Esophagus squamous epithelium (tissue), 5 donors: Measurements from ENCODE around the gene NCSTN. TPM values are rescaled to one million over a fixed set of nuclear protein-coding genes. Genes with fewer than 3 reads are reported as not detected.

Experiments used
- DNase-seq: peaks from one replicate; lab custom pipeline; 2025; lab: John Stamatoyannopoulos, UW
- H3K27ac ChIP-seq, 4 donors: fragments of 200-600 bp; sonication (generic); one replicate each; pipeline ENCODE4 v1.5.1; 2016 to 2019; ENCODE audit warnings: mild to moderate bottlenecking in 1 of 4
- H3K27me3 ChIP-seq, 4 donors: fragments of 200-600 bp; sonication (generic); 1 replicate in 3 of 4; 2 replicates in 1 of 4; pipeline versions ENCODE4 v1.5.1 to v1.6.0; 2017 to 2021; ENCODE audit warnings: antibody characterized with exemption in 1 of 4
- H3K36me3 ChIP-seq, 3 donors: fragments of 200-600 bp; sonication (generic); one replicate each; pipeline ENCODE4 v1.5.1; 2016 to 2019
- H3K4me1 ChIP-seq, 3 donors: fragments of 200-600 bp; sonication (generic); one replicate each; pipeline ENCODE4 v1.5.1; 2017 to 2019
- H3K4me3 ChIP-seq, 4 donors: fragments of 200-600 bp; sonication (generic); 1 replicate in 3 of 4; 2 replicates in 1 of 4; pipeline ENCODE4 v1.5.1; 2016 to 2019; ENCODE audit warnings: mild to moderate bottlenecking in 2 of 4, moderate library complexity in 1 of 4
- H3K9me3 ChIP-seq, 3 donors: fragments of 200-600 bp; sonication (generic); one replicate each; pipeline ENCODE4 v1.5.1; 2016 to 2019
- POLR2A ChIP-seq, 4 donors: fragments of 450-650 bp; IDR thresholded peaks; one replicate each; pipeline ENCODE4 v1.6.1; 2017; ENCODE audit warnings: antibody characterized with exemption in 4 of 4, mild to moderate bottlenecking in 4 of 4, moderate library complexity in 3 of 4
- WGBS, 2 donors: methylation state at CpG; one replicate each; pipeline ENCODE4 v1.1.5; 2018; 5-methylcytosine and 5-hydroxymethylcytosine counted together
- intact Hi-C: fragments of 100-400 bp; cut with DNase I; formaldehyde crosslinking; loops from one replicate; pipeline ENCODE4 v1.15.0; 2022
- total RNA-seq, 4 donors: library from RNA; depleted of rRNA; stranded (reverse); fragments of >200 nt; gene quantifications; one replicate each; pipeline ENCODE4 v1.1.0, GENCODE V29; 2016
- TF ChIP-seq, protein P1 (sequence below), 6 experiments: fragments of 450-650 bp in 4 of 6; fragments of 200-600 bp in 2 of 6; sonication (generic) in 2 of 6; IDR thresholded peaks; one replicate each; pipeline ENCODE4 v1.5.1; 2016 to 2019; ENCODE audit warnings: antibody characterized with exemption in 6 of 6, mild to moderate bottlenecking in 4 of 6, moderate library complexity in 4 of 6
- donor health status: DM: yes; HTN: yes; CAD: no.

Gene NCSTN
- total RNA-seq, 4 donors from 2014 or later, result 40.2 to 57.6 (median 49.8) TPM

DNA sequence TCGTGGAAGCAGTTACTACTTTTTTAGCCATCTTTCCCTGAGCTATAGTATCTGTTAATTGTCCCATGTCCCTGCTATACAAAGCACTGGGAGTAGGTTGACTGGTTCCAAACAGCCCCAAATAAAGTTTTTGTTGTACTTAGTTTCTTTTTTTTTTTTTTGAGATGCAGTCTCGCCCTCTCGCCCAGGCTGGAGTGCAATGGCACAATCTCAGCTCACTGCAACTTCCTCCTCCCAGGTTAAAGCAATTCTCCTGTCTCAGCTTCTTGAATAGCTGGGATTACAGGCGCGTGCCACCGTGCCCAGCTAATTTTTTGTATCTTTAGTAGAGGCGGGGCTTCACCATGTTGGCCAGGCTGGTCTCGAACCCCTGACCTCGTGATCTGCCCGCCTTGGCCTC lies 3.3 kb downstream of the NCSTN start:
- TF ChIP-seq, protein P1, sequence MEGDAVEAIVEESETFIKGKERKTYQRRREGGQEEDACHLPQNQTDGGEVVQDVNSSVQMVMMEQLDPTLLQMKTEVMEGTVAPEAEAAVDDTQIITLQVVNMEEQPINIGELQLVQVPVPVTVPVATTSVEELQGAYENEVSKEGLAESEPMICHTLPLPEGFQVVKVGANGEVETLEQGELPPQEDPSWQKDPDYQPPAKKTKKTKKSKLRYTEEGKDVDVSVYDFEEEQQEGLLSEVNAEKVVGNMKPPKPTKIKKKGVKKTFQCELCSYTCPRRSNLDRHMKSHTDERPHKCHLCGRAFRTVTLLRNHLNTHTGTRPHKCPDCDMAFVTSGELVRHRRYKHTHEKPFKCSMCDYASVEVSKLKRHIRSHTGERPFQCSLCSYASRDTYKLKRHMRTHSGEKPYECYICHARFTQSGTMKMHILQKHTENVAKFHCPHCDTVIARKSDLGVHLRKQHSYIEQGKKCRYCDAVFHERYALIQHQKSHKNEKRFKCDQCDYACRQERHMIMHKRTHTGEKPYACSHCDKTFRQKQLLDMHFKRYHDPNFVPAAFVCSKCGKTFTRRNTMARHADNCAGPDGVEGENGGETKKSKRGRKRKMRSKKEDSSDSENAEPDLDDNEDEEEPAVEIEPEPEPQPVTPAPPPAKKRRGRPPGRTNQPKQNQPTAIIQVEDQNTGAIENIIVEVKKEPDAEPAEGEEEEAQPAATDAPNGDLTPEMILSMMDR (IDR thresholded peaks at IDR 0.05), result no peak
- TF ChIP-seq POLR2A (IDR thresholded peaks at IDR 0.05), result no peak
- Histone ChIP-seq H3K36me3 (peaks cover 7 to 68% (median 35%) of the 10 kb centered on the region in 3 donors), H3K9me3 (no peaks in the 10 kb centered on the region), H3K4me3 (no peak overlapping the region), H3K27ac (no peak overlapping the region), H3K4me1 (peaks cover 0 to 49% (median 8%) of the 10 kb centered on the region in 3 donors), H3K27me3 (no peaks in the 10 kb centered on the region)
- WGBS, 2 donors, result 83 to 91% methylated on average over 5 to 6 of the region's 10 CpGs
- no peak for DNase-seq
- intact Hi-C loops, result no loop called here

DNA sequence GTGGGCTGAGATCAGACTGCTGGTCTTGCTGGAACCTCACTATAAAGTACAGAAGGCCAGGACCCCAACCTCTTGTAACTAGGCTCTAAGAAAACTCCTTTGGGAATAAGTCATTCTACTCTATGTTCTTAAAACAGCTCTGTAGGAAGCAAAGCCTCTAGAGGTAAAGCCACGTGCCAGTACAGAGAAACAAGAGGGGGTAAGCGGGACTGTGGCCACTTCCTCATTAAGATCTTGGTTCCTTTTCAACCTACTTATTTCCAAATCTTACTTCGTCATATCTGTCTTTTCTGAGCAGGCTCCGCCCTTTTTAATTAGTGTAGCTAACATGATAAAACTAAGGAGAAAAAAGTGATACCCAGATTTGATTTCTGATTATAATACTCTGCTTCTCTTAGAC lies 3.8 kb downstream of the NCSTN start:
- no peak overlapping the region for H3K4me3 ChIP-seq
- intact Hi-C loops, result no loop called here
- no peaks in the 10 kb centered on the region for H3K27me3 ChIP-seq
- H3K36me3 ChIP-seq, result peaks cover 12 to 73% (median 40%) of the 10 kb centered on the region in 3 donors
- no peaks in the 10 kb centered on the region for H3K9me3 ChIP-seq
- 66 to 72% methylated on average over 4 of the region's 4 CpGs for WGBS, 2 donors
- no peak for TF ChIP-seq POLR2A (IDR thresholded peaks at IDR 0.05)
- TF ChIP-seq, protein P1 (IDR thresholded peaks at IDR 0.05), result no peak
- H3K4me1 ChIP-seq, result peaks cover 0 to 44% (median 5%) of the 10 kb centered on the region in 3 donors
- H3K27ac ChIP-seq, result no peak overlapping the region
- no peak for DNase-seq

DNA sequence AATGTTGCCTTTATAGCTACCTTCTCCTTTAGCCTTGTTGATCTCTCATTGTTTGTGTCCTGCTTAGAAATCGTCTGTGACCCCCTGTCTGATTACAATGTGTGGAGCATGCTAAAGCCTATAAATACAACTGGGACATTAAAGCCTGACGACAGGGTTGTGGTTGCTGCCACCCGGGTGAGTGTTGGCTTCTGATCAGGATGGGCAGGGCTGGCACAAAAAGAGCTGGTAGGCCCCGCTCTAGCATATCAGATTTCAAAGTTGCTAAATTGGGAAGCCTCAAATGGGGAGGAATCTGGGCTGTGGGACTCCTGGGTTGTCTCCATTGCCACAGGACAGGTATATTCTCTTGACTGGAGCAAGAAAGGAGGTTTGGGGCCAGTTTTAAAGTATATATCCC lies 8.4 kb downstream of the NCSTN start:
- H3K36me3 ChIP-seq, result peaks cover 42 to 100% (median 81%) of the 10 kb centered on the region in 3 donors
- no peak for DNase-seq
- H3K27me3 ChIP-seq, result no peaks in the 10 kb centered on the region
- peaks cover 0 to 8% (median 0%) of the 10 kb centered on the region in 3 donors for H3K4me1 ChIP-seq
- no peak overlapping the region for H3K27ac ChIP-seq
- TF ChIP-seq POLR2A (IDR thresholded peaks at IDR 0.05), result no peak
- no peaks in the 10 kb centered on the region for H3K9me3 ChIP-seq
- 56 to 70% methylated on average over 4 of the region's 4 CpGs for WGBS, 2 donors
- intact Hi-C loops, result no loop called here
- H3K4me3 ChIP-seq, result no peak overlapping the region

DNA sequence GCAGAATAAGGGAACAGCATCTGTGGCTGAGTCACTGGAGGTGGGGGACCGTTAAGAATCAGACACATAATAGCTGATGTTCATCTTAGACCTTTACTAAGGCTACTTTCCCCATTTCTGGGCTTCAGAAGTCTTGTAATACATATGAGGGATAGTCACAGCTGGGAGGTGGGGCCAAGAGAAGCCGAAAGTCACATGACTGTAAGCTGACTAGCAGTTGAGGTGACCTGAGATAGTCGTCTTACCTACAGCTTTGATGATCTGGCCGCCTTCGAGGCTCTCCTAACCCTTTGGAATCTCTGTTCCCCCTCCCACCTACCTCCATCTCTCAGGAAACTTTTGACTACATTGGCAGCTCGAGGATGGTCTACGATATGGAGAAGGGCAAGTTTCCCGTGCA lies 9.4 kb downstream of the NCSTN start:
- intact Hi-C loops, result no loop called here
- DNase-seq, result no peak

DNA sequence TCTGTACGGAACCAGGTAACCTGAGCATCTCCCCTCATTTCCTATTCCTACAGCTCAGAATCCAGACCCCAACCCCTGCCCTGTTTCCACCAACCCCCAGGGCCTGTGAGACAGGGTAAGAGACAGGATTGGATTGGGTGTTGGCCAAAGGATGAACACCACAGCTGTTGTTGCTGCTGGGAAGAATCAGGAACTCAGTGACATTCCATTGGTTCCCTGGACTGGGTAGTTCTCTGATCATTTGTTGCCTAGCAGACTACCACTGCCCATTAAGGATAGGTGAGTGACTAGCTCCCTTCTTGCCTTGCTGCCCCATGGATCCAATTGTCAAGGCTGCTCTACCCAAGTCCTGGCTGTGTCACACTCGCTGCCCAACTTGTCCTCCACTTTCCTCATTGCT lies 10.0 kb downstream of the NCSTN start:
- no peaks in the 10 kb centered on the region for H3K9me3 ChIP-seq
- WGBS, 2 donors, result 85 to 94% methylated on average over 2 of the region's 2 CpGs
- H3K36me3 ChIP-seq, result peaks cover 42 to 100% (median 83%) of the 10 kb centered on the region in 3 donors
- no peak overlapping the region for H3K27ac ChIP-seq
- no peak for TF ChIP-seq POLR2A (IDR thresholded peaks at IDR 0.05)
- TF ChIP-seq, protein P1 (IDR thresholded peaks at IDR 0.05), result no peak
- no peaks in the 10 kb centered on the region for H3K27me3 ChIP-seq
- no peaks in the 10 kb centered on the region for H3K4me1 ChIP-seq
- no peak for DNase-seq
- no peak overlapping the region for H3K4me3 ChIP-seq
- intact Hi-C loops, result no loop called here

More for the DNA sequence above, 9.4 kb downstream of the NCSTN start:
- H3K27ac ChIP-seq, result no peak overlapping the region
- H3K27me3 ChIP-seq, result no peaks in the 10 kb centered on the region
- WGBS, 2 donors, result 88% methylated on average over 8 of the region's 8 CpGs
- H3K36me3 ChIP-seq, result peaks cover 42 to 100% (median 84%) of the 10 kb centered on the region in 3 donors
- H3K4me1 ChIP-seq, result no peaks in the 10 kb centered on the region
- no peaks in the 10 kb centered on the region for H3K9me3 ChIP-seq
- TF ChIP-seq, protein P1 (IDR thresholded peaks at IDR 0.05), result no peak
- no peak overlapping the region for H3K4me3 ChIP-seq
